Stomach (tissue), 9 donors: ENCODE measurements around the gene THSD4. TPM values are rescaled to one million over a fixed set of nuclear protein-coding genes. Genes with fewer than 3 reads are reported as not detected.
A peak's percentile ranks its signal among the peaks of the same experiment; 100 is the strongest.

Experiments used
- DNase-seq, 2 donors: peaks; one replicate each; pipeline versions ENCODE4 v3.0.0 to v3.0.0-alpha.2; 2013 to 2019
- H3K27ac ChIP-seq, 5 donors: fragments of 200-600 bp in 4 of 5; sonication (generic) in 4 of 5; one replicate each; pipeline ENCODE4 v1.5.1; 2013 to 2019; ENCODE audit warnings: mild to moderate bottlenecking in 1 of 5, moderate library complexity in 1 of 5
- H3K27me3 ChIP-seq, 3 donors: fragments of 200-600 bp; sonication (generic); one replicate each; pipeline ENCODE4 v1.5.1; 2017 to 2019; ENCODE audit warnings: mixed run types in 1 of 3
- H3K36me3 ChIP-seq, 4 donors: fragments of 200-600 bp; sonication (generic); 1 replicate in 3 of 4; 2 replicates in 1 of 4; pipeline ENCODE4 v1.5.1; 2016 to 2019
- H3K4me1 ChIP-seq, 4 donors: fragments of 200-600 bp; sonication (generic); one replicate each; pipeline ENCODE4 v1.5.1; 2016 to 2019
- H3K4me3 ChIP-seq, 4 donors: fragments of 200-600 bp; sonication (generic) in 3 of 4; one replicate each; pipeline ENCODE4 v1.5.1; 2016 to 2019; ENCODE audit warnings: mild to moderate bottlenecking in 1 of 4
- H3K9me3 ChIP-seq, 4 donors: fragments of 200-600 bp; sonication (generic); one replicate each; pipeline ENCODE4 v1.5.1; 2016 to 2019
- CTCF ChIP-seq, 7 experiments: fragments of 450-650 bp in 4 of 7; fragments of 200-600 bp in 3 of 7; sonication (generic) in 3 of 7; IDR thresholded peaks; one replicate each; pipeline ENCODE4 v1.5.1; 2016 to 2019; ENCODE audit warnings: antibody characterized with exemption in 7 of 7, control low read depth in 2 of 7, mild to moderate bottlenecking in 1 of 7
- EP300 ChIP-seq: sonication (generic); formaldehyde crosslinking; IDR thresholded peaks from one replicate; pipeline ENCODE4 v1.6.1; 2017; ENCODE audit warnings: antibody characterized with exemption
- POLR2A ChIP-seq, 4 donors: fragments of 450-650 bp; IDR thresholded peaks; one replicate each; pipeline ENCODE4 v1.6.1; 2016; ENCODE audit warnings: antibody characterized with exemption in 4 of 4, control low read depth in 2 of 4, mild to moderate bottlenecking in 1 of 4, moderate library complexity in 1 of 4
- POLR2AphosphoS5 ChIP-seq, 3 donors: sonication (generic); formaldehyde crosslinking; IDR thresholded peaks; one replicate each; pipeline ENCODE4 v1.6.1; 2016; ENCODE audit warnings: antibody characterized with exemption in 3 of 3
- WGBS, 5 donors: extraction: QIAGEN DNeasy Blood & Tissue Kit in 3 of 5; methylation state at CpG; one replicate each; pipeline versions ENCODE4 v1.1.5 to v1.1.7; 2013 to 2018; 5-methylcytosine and 5-hydroxymethylcytosine counted together
- intact Hi-C: fragments of 100-400 bp; cut with DNase I; formaldehyde crosslinking; loops from one replicate; pipeline ENCODE4 v1.15.1; 2023; ENCODE audit warnings: low total_unique reads
- polyA plus RNA-seq, 3 donors: library from polyadenylated mRNA; stranded (reverse); fragments of 200-250 nt; gene quantifications; one replicate each; pipeline ENCODE4 v1.2.3, GENCODE V29; 2013
- total RNA-seq, 5 donors: library from RNA; depleted of rRNA; stranded (reverse); fragments of >200 nt; gene quantifications; one replicate each; pipeline versions ENCODE4 v1.1.0 to v1.2.3, GENCODE V29; 2014 to 2016
- donor health status: healthy with polysubstance abuse.
- donor health status: Bipolar disorder and iron deficiency.
- donor health status: healthy.

The THSD4 gene
- total and polyA plus RNA-seq, 8 donors: 1.8 to 79.4 (median 22.0) TPM

- Histone ChIP-seq H3K36me3 (no peaks in the 10 kb centered on the region), H3K4me1 (no peaks in the 10 kb centered on the region), H3K9me3 (no peaks in the 10 kb centered on the region), H3K27ac (no peak overlapping the region), H3K4me3 (no peak overlapping the region), H3K27me3 (no peaks in the 10 kb centered on the region)
- no peak for DNase-seq
- 82 to 89% (median 84%) methylated on average over 4 of the region's 4 CpGs for WGBS, 5 donors
- TF ChIP-seq POLR2A (IDR thresholded peaks at IDR 0.05) (no peak), POLR2AphosphoS5 (IDR thresholded peaks at IDR 0.05) (no peak), EP300 (no peak), CTCF (IDR thresholded peaks at IDR 0.05) (no peak)
- intact Hi-C loops: no loop called here
Observed at GRCh38 chr15:71349336-71349735, 234.1 kb downstream of the THSD4 start.

GRCh38 chr15:71349736-71350526, 234.7 kb downstream of the THSD4 start:
- WGBS, 5 donors: 78 to 93% (median 86%) methylated on average over 7 of the region's 7 CpGs
- Histone ChIP-seq H3K27me3 (no peaks in the 10 kb centered on the region), H3K9me3 (no peaks in the 10 kb centered on the region), H3K4me1 (no peaks in the 10 kb centered on the region), H3K4me3 (no peak overlapping the region), H3K36me3 (no peaks in the 10 kb centered on the region), H3K27ac (peak overlapping the region in 1 of 5 donors; percentile 22)
- TF ChIP-seq CTCF (IDR thresholded peaks at IDR 0.05) (no peak), POLR2AphosphoS5 (IDR thresholded peaks at IDR 0.05) (no peak), POLR2A (IDR thresholded peaks at IDR 0.05) (no peak), EP300 (no peak)
- peak in 1 of 2 donors; percentile 67 for DNase-seq
- intact Hi-C loops: no loop called here

- no peak for TF ChIP-seq CTCF (IDR thresholded peaks at IDR 0.05)
- TF ChIP-seq POLR2A (IDR thresholded peaks at IDR 0.05): no peak
- TF ChIP-seq EP300: no peak
- TF ChIP-seq POLR2AphosphoS5 (IDR thresholded peaks at IDR 0.05): no peak
- H3K27me3 ChIP-seq: no peaks in the 10 kb centered on the region
Observed at GRCh38 chr15:71350622-71351378, 235.5 kb downstream of the THSD4 start.

GRCh38 chr15:71352125-71352524, 236.9 kb downstream of the THSD4 start:
- intact Hi-C loops: no loop called here
- no peak for DNase-seq
- no peaks in the 10 kb centered on the region for H3K36me3 ChIP-seq
- TF ChIP-seq POLR2A (IDR thresholded peaks at IDR 0.05) (no peak), CTCF (IDR thresholded peaks at IDR 0.05) (no peak), POLR2AphosphoS5 (IDR thresholded peaks at IDR 0.05) (no peak), EP300 (no peak)
- peak overlapping the region in 1 of 5 donors; percentile 47 for H3K27ac ChIP-seq
- peaks cover 1 to 9% (median 5%) of the 10 kb centered on the region in 4 donors for H3K4me1 ChIP-seq
- no peaks in the 10 kb centered on the region for H3K27me3 ChIP-seq
- H3K4me3 ChIP-seq: no peak overlapping the region
- no peaks in the 10 kb centered on the region for H3K9me3 ChIP-seq
- WGBS, 5 donors: 74 to 83% (median 80%) methylated on average over 5 of the region's 5 CpGs

More at GRCh38 chr15:71350622-71351378, 235.5 kb downstream of the THSD4 start:
- WGBS, 5 donors: 82 to 95% (median 90%) methylated on average over 5 to 7 of the region's 7 CpGs
- H3K4me1 ChIP-seq: no peaks in the 10 kb centered on the region
- H3K36me3 ChIP-seq: no peaks in the 10 kb centered on the region
- DNase-seq: no peak
- H3K27ac ChIP-seq: peak overlapping the region in 1 of 5 donors; percentile 22
- H3K4me3 ChIP-seq: no peak overlapping the region
- no peaks in the 10 kb centered on the region for H3K9me3 ChIP-seq
- intact Hi-C loops: no loop called here
